HepG2 (cell line): ENCODE measurements around the gene SEZ6L.

ENCODE experiments used
- ATF3 ChIP-seq: sonication (generic); formaldehyde crosslinking; IDR thresholded peaks from 2 replicates; pipeline ENCODE4 v1.4.0; 2020; ENCODE audit warnings: missing genetic modification reagents
- CTCF ChIP-seq: sonication (generic); formaldehyde crosslinking; IDR thresholded peaks from 2 replicates; pipeline ENCODE4 v1.5.0; 2020; ENCODE audit warnings: mild to moderate bottlenecking, missing genetic modification reagents, moderate library complexity
- EZH2 ChIP-seq: conservative IDR thresholded peaks from 2 replicates; pipeline ENCODE4 v1.6.1; 2012; ENCODE audit warnings: mild to moderate bottlenecking, low read depth, low read length, moderate library complexity
- KLF16 ChIP-seq, 2 experiments: sonication (generic) in 1 of 2; formaldehyde crosslinking in 1 of 2; IDR thresholded peaks; 2 replicates each; pipeline versions ENCODE4 v1.6.1 to v1.8.0; 2016 to 2023; ENCODE audit warnings: missing genetic modification reagents in 2 of 2, missing compliant biosample characterization in 1 of 2
- RNF2 ChIP-seq: fragments of 450-650 bp; conservative IDR thresholded peaks from 2 replicates; pipeline ENCODE4 v1.6.1; 2016; ENCODE audit warnings: low read depth
- TCF7L2 ChIP-seq: IDR thresholded peaks from 2 replicates; pipeline ENCODE4 v1.6.1; 2011; ENCODE audit warnings: mild to moderate bottlenecking, low read depth, low read length, moderate library complexity
- ZHX2 ChIP-seq, 2 experiments: sonication (generic) in 1 of 2; formaldehyde crosslinking in 1 of 2; IDR thresholded peaks; 2 replicates each; pipeline versions ENCODE4 v1.6.1 to v1.9.0; 2014 to 2022; ENCODE audit warnings: antibody characterized with exemption in 1 of 2, borderline replicate concordance in 1 of 2, inconsistent platforms in 1 of 2, low read depth in 1 of 2, missing genetic modification reagents in 1 of 2
- ZNF337 ChIP-seq: sonication (generic); formaldehyde crosslinking; IDR thresholded peaks from 2 replicates; pipeline ENCODE4 v1.5.1; 2020; ENCODE audit warnings: missing genetic modification reagents, low read depth, mild to moderate bottlenecking, borderline replicate concordance
- ZNF576 ChIP-seq: sonication (generic); formaldehyde crosslinking; IDR thresholded peaks from 2 replicates; pipeline ENCODE4 v1.4.0; 2020; ENCODE audit warnings: mild to moderate bottlenecking, missing genetic modification reagents

- TF ChIP-seq TCF7L2 (no peak), EZH2 (no peak), ZHX2 (IDR thresholded peaks at IDR 0.05; ENCODE audit: low read depth) (no peak), ZHX2 (CRISPR knock-in tag; IDR thresholded peaks at IDR 0.05; ENCODE audit: borderline replicate concordance) (no peak), CTCF (CRISPR knock-in tag) (no peak), ATF3 (CRISPR knock-in tag) (no peak), KLF16 (CRISPR knock-in tag; IDR thresholded peaks at IDR 0.05) (no peak), ZNF576 (no peak), RNF2 (no peak), ZNF337 (CRISPR knock-in tag) (no peak)
Measured at GRCh38 chr22:26199665-26200064, 30.4 kb downstream of the SEZ6L start.
